NCI-H446 treated with DMSO at 0.1 percent for 48 hours (cell line): ENCODE data around the gene SOX6.
A peak's percentile ranks its signal among the peaks of the same experiment; 100 is the strongest.
"Not testable (repeated sequence)": the region's sequence is repeated elsewhere in the genome, so short reads cannot be mapped to it uniquely, and the experiment has no call there.

Source experiments
- DNase-seq: peaks from one replicate; lab custom pipeline; 2025; lab: John Stamatoyannopoulos, UW

SOX6 gene

DNA sequence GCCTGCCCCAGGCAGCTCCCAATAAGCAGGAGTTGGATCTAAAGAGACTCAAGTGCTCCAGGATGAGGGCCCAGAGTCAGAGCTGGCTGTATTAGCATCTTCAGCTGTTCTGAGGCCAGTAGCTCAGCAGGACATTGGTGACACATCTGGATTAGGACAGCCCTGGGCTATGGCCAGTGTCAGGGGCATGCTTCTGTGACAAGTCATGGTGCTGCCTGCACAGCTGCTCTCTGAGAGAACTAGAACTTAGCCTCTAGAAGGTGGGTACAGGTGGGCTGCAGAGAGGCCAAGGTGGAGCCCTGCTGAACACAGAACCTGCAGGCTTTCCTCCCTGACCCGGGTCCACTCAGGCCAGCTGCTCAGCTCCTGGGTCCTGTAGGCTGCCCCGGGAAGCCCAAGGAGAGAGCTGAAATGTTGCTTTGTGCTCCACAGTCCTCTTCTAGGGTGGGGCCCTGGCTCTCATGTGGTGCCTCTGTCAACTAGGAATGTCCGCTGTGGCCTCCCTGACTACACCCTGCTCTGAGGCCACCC, 426.9 kb downstream of the SOX6 start:
- DNase-seq, result no peak

DNA sequence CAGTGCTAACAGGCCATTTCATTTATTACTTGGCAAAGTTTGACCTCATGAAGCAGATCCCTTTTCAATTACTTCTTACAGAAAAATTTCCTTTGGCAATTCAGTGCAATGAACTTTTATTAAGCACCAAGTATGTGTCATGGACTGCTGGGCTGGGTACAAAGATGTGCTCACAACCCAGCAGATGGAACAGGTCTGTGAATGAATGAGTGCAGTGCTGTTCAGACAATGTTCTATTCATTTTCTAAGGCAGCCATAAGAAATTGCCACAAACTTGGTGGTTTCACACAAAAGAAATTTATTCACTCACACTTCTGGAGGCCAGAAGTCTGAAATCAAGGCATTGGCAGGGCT, 428.5 kb downstream of the SOX6 start:
- DNase-seq, result no peak

DNA sequence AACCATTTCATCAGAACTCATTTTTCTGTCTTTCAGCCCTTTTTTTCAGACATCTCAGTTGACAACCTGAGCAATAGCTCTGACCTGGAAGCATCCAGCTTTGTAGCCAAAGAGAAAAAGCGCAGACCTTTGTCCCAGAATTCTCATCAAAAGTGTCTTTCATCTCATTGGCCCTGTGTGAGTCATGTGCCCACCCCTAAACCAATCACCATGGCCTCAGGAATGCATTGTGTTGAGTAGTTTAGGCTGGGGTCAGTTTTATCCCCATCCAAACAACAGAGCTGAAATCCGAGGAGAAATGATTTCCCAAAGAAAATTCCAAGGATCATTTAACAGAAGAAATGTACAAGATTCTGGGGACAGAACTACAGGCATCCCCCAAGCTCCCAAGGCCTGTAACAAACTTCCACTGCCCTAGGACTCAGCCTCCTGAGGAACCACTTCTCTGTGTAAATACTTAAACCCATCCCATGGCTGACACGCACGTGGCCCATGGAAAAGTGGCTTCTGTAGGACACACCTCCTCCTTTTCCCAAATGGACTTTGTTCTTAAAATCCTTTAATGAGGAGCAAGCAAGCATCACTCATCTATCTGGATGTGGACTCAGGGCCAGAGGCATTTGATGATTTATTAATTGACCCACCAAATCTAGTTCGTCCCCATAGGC, 429.0 kb downstream of the SOX6 start:
- no peak for DNase-seq

DNA sequence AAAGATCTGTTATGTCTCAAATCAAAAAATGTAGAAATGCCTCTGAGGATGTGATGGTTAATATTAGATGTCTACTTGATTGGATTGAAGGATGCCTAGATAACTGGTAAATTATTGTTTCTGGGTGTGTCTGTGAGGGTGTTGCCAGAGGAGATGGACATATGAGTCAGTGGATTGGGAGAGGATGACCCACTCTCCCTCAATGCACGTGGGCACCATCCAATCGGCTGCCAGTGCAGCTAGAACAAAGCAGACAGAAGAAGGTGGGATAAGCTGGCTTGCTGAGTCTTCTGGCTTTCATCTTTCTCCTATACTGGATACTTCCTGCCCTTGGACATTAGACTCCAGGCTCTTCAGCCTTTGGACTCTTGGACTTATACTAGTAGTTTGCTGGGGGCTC, 430.3 kb downstream of the SOX6 start:
- DNase-seq, result no peak

DNA sequence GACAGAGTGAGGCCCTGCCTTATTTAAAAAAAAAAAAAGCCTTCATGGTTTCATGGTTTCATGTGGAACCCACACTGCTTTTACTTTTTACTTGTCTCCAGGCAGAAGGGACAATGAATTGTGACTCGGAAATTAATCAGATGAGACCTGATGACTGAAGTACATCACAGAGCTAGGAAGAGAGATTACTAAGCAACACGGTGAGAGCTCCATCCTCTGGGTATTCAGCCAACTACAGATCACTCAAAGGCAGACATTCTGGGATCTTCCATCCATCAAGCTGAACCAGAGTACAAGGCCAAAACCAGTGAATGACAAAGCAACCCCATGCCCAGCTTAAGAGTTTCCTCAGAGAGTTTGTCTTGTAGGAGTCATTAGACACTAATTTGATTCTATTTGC, 433.2 kb downstream of the SOX6 start:
- DNase-seq, result peak; percentile 29

DNA sequence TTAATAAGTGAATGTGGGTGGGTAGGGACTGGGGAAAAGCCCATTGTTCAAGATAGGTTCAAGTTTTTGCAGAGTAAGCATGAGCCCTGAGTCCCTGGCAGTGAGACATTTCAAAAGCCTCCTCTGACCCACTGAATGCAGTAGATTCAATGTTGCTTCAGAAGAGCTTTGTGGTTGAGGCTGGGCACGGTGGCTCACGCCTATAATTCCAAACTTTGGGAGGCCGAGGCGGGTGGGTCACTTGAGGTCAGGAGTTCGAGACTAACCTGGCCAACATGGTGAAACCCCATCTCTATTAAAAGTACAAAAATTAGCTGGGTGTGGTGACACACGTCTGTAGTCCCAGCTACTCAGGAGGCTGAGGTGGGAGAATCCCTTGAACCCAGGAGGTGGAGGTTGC, 433.6 kb downstream of the SOX6 start:
- DNase-seq, result not testable (repeated sequence)

DNA sequence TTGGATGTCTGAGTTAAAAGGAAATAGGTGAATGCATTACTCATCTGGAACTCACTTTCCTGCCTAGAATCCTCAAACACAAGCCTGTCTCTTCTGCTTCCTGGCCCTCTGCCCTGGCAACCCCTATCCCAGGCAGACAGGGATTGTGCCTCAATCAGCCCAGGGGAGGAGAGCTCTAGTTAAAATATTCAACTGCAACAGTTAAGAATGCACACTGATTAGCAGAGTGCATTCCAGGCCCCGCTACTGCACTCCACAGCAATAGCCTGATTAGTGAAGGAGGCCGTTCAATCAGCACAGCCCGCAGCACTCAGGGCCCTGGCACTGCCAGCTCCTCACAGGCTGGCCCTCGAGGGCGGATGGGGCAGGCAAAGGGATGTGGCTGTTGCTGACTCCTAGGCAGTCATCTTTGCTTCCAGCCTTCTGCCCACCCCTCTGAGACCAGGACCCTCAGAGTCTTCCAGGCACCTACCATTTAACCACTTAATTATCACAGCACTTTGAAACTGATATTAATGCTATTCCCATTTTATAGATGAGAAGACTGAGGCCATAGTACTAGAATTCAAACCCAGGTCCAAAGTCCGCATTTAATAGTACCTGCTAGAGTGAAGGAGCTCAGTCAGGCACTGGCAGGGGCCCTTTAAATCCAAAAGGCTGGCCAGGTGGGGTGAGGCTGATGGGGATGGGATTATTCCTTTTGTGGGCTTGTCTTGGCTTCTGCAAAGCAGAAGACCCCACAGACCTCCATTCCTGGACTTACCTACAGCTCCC, 435.3 kb downstream of the SOX6 start:
- no peak for DNase-seq

DNA sequence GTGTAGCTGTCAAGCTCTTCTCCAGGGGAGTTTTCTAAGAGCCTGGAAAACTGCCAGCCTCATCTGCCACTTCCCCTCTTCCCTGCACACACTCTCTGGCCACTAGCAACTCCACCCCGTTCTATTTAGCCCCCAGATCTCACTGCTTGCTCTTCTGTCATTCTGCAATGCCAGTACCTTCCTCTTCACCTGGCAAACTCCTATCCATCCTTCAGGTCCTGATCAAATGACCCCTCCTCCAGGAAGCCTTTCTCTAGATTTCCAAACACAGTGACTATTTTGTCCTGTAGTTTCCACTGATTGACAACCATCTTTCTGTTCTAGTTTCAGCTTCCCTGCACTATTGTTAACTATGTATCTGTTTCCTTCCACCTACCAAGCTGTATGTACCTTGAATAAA, 437.7 kb downstream of the SOX6 start:
- DNase-seq, result no peak

DNA sequence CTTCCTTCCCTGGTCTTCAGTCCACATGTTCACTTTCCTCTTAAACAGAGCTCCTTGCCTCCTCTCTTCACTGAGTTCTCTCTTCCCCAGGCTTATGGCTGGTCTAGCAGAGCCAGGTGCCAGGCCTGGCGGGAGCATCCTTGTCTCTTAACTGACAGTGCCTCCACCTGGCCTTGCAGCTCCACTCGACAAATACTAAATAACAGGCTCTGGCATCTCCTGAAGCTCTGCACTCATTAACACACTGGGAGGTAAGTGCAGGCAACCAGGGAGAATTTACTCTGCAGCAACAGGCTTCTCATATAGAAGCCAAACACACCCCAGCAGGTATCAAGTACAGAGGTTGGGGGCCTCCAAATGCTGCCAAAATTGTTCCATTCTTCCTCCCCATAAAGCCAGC, 438.1 kb downstream of the SOX6 start:
- DNase-seq, result no peak
